GM18867 (cell line): Measurements from ENCODE around the gene SUZ12.
"Not testable (repeated sequence)": the region's sequence is repeated elsewhere in the genome, so short reads cannot be mapped to it uniquely, and the experiment has no call there.

ENCODE experiments used
- ATAC-seq: cut with Tn5 transposase; IDR thresholded peaks from one replicate; pipeline ENCODE4 v1.9.1; 2021; ENCODE audit warnings: mild to moderate bottlenecking, moderate library complexity; ENCODE audit not compliant: unreplicated experiment

The SUZ12 gene

GRCh38 chr17:32033812-32034211 is 97.0 kb downstream of the SUZ12 start:
- not testable (repeated sequence) for ATAC-seq

DNA sequence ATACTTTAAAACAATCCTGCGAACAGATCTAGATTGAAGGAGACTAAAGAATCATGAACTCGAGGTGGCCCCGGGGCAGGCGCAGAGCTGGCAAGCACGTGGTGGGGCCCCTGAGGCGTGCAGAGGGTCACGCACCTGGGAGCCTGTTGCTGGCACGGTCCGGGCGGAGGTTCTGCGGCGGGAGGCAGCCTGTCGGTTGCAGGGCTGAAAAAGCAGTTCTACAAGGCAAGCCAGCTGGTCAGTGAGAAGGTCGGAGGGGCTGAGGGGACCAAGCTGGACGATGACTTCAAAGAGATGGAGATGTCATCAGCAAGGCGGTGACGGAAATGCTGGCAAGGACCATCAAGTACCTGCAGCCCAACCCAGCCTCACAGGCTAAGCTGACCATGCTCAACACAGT is 103.4 kb downstream of the SUZ12 start:
- not testable (repeated sequence) for ATAC-seq

GRCh38 chr17:32041306-32041875 is 104.6 kb downstream of the SUZ12 start:
- ATAC-seq = not testable (repeated sequence)

GRCh38 chr17:32042266-32042665 is 105.5 kb downstream of the SUZ12 start:
- not testable (repeated sequence) for ATAC-seq

DNA sequence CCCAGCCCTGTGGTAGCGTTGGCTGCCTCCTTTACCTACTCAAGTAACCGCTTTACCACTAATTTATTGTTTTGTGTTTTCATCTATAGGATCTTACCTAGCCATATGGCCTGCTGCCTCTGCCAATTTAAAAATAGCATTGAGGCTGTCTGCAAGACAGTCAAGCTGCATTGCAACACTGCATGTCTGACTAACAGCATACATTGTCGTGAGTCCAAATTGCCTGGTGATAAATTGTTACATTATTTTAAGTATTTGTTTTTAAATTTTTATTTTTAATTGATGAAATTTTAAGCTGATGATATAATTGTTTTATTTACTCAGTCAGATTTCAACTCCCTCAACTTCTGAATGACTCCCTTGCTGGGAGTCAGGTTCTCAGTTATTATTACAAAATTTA is 108.8 kb downstream of the SUZ12 start:
- ATAC-seq = not testable (repeated sequence)

- ATAC-seq = not testable (repeated sequence)
These were observed 110.9 kb downstream of the SUZ12 start for GRCh38 chr17:32047663-32048062.
